Anterior cingulate cortex (tissue), 58 donors: Measurements from ENCODE around the gene ABTB2.
"Not testable (repeated sequence)": the region's sequence is repeated elsewhere in the genome, so short reads cannot be mapped to it uniquely, and the experiment has no call there.

ENCODE experiments used
- DNase-seq, 58 donors: peaks; one replicate each; lab custom pipeline; 2025; lab: John Stamatoyannopoulos, UW

Gene ABTB2

DNA sequence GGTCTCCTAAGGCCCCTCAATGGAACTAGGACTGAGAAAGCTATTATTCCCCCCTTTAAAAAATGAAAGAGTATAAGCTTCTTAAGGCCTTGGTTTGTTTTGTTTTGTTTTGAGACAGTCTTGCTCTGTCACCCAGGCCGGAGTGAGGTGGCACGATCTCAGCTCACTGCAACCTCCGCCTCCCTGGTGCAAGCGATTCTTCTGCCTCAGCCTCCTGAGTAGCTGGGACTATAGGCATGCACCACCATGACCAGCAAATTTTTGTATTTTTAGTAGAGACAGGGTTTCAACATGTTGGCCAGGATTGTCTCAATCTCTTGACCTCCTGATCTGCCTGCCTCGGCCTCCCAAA is 177.0 kb downstream of the ABTB2 start:
- not testable (repeated sequence) for DNase-seq

DNA sequence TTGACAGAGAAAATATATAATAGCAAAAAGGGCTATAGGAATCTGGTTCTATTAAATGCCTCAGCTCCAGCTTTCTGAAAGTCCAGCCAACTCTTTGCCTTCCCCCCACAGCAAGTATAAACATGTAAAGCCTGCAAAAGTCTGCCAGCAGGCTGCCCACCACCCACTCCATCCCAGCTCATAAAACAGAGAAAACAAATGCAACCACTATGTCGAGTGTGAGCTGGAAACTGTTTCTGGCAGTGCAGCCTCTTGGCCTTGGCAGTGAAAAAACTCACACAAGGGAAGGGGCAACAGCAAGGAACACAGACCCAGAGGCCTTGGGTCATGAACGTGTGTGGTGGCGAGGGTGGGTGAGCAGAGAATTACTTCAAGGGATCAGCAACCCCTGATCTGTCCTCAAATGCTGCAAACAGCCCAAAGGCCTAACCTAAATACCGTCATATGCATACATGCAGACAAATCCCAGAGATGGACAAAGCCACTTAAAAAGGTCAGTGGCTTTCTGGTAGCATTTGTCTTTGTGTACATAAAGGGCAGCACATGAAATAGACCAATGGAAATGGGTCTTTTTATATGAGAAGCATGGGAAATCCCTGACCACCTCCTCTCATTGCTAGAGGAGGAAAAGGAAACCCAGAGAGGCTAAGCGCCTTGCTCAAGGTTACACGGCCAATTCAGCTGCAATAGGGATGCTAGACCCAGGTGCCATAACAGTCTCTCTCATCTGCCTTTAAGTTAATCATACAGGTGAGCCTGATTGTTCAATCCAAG is 177.6 kb downstream of the ABTB2 start:
- no peak for DNase-seq

DNA sequence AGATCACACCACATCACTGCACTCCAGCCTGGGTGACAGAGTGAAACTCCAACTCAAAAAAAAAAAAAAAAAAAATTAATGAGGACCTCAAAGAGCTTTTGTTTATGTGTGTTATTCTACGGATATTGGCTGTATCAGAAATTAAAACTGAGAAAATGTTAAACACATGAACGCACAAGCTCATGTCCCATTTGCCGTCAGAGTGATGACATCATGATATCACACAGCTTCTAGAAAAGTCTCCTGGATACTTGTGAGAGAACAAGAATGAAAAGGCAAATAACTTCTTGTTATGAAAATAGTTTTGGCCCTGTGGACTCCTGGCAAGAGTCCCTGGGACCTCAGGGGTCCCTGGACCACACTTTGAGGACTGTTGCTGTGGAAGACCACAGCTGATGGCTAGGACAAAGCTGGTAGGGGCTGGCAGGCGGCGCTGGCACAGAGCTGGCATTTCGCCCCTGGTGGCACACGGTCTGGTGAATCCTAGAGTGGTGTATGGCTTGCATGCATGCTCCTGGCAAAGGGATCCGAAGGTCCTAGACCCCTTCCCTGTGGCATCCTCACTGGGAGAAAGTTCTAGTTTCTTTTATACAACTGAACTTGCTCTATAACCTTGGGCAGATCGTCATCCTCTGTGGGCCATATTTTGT is 178.7 kb downstream of the ABTB2 start:
- DNase-seq, result peak in 1 of 58 donors; percentile 18

DNA sequence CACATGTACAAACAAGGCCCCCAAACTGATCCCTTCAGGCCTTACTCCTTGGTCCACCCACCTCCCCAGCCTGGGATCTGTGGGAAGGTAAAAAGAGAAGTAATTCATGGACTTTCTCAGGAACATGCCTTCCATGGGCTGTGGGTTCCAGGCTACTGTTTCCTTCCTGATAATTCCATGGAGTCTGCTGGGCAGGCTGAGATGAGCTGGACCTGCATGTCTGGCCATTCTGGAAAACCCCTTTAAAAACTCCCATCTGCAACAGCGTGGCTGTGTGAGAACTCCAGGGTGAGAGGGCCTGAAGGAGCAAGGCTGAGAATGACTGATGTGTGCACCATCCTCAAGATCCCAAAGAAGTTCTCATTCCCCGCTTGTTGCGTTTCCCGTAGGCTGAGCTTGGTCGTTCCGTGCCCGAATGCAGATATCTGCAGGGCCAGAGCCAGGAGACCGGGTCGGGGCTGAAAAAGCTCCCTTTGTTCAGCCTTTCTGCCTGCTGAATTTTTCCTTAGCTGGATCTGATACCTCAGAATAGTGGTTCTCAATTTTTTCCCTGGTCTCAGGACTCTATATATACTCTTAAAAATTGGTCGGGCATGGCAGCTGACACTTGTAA is 179.5 kb downstream of the ABTB2 start:
- peak in 1 of 58 donors; percentile 6 for DNase-seq

DNA sequence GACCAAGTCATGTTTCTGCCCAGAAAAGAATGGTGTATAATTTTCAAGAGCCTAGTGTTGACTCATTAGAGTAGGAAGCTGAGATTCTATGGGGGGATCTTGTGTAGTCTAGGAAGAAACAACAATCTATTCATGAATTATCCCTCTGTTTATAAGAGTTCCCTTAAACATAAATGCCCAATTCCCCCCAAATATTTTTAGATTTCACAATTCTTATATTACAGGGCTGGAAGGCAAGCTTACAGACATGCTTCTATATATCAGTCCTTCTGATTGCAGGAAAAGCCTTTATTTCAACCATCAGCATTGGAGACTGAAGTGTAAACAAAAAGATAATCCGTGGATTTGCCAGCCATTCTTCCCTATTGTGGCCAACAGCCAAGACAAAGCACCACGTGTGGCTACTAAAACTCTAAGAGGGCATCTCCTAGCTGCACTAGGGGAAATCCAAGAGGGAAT is 181.0 kb downstream of the ABTB2 start:
- DNase-seq, result peak in 1 of 58 donors; percentile 13

DNA sequence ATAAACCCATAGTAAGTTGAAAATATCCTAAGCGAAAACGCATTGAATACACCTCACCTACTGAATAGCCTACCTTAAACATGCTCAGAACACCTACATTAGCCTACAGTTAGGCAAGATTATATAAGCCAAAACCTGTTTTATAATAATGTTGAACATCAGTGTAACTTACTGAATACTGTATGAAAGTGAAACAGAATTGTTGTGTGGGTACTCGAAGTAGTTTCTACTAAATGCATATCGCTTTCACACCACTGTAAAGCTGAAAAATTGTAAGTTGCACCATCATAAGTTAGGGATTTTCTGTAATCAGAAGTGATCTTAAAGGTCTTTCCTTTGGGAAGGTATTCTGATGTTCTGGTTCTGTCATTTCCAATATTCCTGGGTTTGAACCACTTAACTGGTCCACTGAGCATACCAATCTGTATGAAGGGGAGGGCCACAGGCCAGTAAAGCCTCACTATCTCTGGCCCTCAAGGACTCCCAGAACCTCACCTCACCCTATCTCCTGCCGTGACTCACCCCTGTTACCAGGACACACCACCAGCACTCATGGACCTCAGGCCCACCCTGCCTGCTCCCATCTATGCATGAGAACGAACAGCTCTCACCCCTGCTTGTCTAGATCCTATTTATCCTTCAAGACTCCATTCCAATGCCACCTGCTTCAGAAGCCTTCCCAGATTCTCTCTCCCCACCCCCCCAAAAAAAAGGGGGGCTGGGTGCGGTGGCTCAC is 182.4 kb downstream of the ABTB2 start:
- DNase-seq, result no peak

DNA sequence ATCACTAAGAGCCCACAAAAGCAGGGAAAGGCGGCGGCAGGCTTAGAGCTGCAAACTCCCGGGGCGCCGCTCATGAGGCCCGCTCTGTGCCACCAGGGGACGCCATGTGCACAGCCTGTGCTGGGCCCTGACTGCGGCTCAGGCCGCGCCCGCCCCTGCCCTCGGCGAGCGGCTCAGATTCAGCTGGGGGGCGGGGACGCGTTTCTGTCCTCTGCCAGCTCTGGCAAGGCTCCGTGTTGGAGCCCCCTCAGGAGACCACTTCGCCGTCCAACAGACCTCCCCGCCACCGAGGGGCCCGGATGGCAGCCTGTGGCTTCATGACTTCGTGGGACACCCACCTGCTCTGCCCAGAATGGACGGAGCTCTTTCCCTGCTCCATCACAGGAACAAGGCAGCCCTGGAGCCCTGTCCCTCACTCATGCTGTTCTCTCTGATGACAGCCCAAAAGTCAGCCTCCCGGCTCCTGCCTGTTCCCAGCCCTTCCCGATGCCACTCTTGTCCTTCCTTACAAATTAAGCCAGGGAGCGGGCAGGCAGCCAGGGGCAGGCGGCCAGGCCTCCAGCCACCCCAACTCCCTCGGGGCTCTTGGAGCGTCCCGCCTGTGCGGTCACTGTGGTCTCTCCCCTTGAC is 183.3 kb downstream of the ABTB2 start:
- peak in 54 of 58 donors; percentile 15 to 85 (median 61) for DNase-seq

DNA sequence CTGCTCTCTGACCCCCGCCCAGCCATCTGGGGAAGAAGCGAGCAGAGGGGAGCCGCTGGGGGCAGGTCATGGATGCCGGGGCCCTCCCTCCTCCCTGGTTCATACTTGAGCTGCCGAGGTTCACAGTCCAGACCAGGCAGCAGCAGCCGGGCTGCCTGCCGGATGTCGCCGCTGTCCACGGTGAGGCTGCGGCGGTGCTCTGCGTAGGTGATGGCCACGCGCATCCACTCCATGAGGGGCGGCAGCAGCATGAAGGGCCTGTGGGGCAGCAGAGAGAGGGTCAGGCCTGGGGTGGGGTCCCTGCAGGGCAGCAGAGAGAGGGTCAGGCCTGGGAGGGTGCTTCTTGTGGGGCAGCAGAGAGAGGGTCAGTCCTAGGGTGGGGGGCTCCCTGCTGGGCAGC is 184.8 kb downstream of the ABTB2 start:
- no peak for DNase-seq

DNA sequence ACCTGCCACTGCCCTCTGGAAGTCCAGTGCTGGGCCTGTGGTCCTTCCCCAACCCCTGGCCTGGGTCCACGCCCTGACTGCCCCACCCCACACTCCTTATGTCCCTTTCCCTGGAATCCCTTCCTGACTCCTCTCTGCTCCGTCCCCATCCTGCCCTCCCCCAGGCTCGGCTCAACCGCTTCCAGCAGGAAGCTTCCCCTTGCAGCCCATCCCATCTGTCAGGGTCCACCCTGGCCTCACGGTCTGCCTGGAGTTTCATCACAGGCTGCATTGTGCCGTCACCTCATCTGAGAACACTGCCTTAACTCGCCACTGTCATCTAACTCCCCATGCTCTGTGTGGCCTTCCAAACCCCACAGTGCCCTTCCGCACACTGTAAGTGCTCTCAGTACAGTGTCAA is 188.1 kb downstream of the ABTB2 start:
- DNase-seq, result no peak

DNA sequence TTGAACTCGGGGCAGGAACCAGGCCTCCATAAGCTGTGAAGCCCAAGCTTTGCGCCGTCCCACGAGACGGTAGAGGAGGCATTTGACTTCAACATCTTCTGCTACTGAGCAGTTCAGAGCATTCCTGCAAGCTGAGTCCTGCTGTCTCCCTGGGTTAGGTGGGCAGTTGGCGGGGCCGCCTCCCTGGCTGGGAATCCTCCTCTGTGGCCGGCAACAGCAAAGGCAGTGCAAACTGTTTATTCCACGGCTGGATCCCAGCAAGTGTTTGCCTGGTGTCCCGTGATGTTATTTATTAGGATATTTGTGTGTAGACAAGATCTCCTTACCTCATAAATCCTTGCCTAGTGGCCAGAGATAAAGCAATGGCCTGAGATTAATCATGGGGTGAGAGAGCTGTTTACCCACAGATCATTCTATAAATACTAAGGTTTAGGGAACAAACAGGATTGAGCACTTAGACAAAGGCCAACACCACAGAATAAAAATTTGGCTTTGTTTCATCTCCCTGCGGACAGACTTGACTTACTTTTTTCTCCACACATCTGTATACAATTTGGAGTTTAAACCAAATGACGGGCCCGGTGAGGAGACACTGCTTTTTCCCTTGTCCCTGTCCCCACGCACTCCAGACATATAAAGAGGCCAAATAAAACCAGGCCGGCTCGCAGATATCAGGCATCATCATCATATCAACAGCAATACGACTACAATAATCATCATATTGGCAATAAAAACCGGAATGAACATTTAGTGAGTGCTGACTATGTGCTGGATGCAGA is 189.0 kb downstream of the ABTB2 start:
- no peak for DNase-seq

DNA sequence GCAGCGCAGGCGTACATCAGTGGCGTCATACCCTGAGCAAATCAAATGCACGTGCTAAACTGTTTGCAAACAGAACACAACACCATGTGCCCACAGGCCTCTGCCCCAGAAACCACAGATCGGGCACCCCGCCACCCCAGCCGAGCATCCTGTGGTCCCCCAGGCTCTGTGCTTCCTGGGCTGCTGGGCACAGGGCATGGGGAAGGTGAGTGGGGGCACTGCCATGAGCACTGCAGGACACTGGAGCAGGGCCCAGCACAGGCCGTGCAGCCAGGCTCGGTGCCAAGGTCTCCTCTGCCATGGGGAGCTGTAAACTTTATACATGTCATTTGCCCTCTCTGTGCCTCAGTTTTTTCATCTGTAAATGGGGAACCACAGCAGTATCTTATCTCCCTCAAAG is 189.8 kb downstream of the ABTB2 start:
- no peak for DNase-seq

DNA sequence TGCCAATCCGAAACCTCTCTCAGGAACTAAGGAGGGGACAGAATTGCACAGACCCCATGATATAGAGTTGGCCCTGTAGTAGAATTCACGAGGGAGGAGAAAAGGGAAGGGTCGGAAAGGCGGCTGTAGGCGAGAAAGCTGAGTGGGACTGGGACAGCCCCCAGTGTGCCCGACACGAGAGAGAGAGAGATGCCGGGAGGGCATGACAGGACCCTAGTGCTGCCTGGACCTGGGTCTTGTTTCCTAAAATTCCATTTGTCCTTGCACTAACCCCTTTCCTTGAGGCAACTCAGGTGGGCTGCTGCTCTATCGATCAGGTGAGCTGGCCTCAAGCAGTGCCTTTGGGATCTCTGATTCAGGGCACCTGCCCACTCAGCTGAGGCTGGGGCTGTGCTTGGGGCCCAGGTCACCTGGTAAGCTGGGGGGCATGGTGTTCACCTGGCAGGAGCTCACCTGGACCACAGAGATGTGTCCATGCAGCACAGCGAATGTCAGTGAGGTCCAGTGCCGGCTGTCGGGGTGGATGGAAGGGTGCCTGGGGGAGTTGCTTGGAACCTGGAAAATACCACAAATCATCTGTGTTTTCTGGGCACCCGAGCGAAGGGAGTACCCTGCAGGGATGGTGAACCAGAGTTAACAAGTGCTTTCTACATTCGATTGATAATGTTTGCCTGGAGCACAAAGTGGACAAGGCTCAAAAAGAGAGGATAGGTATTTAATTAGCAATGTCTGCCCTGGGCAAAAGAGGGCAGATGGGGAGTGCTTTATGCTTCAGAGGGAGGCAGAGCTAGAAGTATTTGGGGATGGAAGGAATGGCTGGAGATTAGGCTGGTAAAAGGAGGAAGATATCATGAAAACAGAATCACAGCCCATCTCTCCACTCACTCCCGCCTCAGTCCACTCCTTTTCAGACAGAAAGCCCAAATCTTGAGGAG is 190.7 kb downstream of the ABTB2 start:
- DNase-seq, result no peak

DNA sequence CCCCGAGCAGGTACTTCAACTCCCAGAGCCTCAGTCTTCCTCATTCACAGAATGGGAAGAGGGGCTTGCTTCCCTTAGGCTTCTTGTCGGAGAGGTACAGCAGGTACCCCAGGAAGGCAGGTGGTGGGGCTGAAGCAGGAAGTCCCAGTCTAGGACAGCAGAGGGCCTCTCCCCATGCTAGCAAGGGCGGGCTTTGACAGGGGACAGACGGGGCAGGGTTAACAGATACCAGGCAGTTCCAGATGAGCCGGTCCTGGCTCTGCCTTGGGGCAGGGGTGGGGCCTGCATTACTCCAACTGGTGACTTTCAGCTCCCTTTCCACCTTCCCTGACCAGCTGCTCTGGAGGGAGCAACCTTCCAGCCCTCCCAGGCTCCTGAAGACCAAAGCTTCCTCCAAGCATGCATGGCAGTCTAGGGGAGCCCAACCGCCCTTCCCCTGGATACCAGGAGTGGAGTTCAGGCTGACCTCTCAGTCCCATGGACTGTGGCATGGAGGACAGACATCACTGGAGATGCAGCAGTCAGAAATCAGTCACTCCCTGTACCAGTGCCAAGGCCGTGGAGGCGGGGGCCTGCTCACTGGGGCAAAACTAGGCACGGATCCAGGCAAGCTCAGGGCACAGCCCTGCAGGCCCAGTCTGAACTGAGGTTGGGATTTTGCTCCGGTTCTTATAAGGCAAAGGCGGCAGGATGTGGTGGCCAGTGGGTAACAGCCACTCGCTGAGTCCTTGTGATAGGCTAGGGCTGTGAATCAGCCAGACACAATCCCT is 191.8 kb downstream of the ABTB2 start:
- DNase-seq, result peak in 1 of 58 donors; percentile 23

DNA sequence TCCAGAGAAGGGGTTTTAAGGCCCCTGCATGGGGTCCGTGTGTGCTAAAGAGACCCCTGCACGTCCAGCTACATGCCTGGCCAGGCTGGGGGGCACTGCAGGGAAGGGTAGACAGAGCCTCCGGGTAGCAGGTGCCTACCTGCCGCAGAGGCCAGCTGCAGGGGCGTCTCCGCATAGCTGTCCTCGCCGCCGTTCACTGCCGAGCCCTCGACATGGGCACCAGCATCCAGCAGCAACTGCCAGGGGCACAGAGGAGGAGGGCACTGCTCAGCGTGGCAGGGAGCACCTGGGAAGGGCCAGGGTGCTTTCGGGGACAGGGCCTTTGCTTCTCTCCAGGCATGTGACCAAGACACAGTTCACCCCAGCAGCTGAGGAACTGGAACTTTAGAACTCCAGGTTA is 192.7 kb downstream of the ABTB2 start:
- no peak for DNase-seq

DNA sequence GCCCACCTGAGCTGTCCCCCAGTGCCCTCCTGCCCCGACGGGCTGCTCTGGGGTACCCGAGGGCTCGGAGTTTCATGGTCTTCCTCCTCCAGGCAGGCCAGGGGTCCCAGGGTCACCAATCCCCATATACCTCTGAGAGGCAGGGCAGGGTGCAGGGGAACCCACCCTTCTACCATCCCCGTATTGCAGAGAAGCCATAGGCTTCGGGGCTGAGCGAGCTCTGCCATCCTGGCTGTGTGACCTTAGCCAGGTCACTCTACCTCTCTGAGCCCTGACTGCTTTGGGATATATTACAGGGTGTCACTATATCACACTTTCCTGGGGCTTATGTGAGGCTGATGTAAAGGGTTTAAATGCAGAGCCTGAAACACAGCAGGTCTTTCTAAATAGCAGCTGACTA is 195.0 kb downstream of the ABTB2 start:
- no peak for DNase-seq

DNA sequence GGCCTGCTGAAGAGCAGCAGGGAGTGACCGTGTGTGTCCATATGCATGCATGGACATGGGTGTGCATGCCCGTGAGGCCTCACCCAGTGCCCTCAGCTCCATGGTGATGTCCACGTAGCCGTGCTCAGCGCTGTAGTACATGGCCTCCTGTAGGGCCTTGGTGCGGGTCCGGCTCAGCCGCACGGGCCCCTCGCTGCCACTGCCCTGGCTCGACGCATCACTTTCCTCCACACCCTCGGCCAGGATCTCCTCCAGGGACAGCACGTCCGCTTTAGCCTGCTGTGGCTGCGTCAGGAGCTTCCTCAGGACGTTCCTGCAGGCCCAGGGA is 195.4 kb downstream of the ABTB2 start:
- no peak for DNase-seq

DNA sequence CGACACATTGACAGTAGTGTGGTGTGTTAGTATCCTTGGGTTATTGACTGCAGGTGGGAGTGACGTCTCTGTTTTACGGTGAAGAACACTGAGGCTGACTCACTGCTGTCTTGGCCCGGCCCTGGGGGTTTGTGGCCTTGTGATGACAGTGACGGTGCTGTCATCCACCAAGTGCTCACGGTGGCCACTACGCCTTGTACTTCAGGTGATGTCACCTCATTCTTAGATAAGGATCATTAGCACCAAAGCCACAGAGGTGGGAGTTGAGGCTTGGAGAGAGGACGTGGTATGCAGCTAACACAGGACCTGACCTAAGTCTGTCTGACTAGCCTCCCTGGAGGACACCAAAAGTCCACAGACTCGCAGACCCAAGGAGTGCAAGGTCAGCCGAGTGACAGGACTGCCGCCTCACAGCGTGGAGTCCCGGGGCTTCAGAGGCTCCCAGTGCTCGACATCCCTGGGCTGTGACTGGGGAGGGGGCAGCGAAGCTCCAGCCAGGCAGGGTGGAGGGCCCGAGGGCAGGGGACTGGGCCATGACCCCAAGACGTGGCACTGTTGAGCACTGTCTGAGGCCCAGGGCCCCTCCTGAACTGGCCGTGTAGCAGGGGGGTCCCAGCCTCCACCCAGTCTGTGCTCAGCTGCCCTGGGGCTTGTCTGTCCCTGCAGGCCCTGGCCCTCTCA is 195.9 kb downstream of the ABTB2 start:
- no peak for DNase-seq
